OCI-LY1 (cell line): Measurements from ENCODE around the gene CNTNAP5.

Source experiments
- H2AFZ ChIP-seq: fragments of 200-600 bp; sonication (generic), shearing (Covaris generic); 2 replicates; pipeline ENCODE4 v1.6.0; 2014; ENCODE audit warnings: antibody characterized with exemption, mild to moderate bottlenecking, low read length
- H3F3A ChIP-seq: fragments of 200-600 bp; sonication (generic), shearing (Covaris generic); 2 replicates; pipeline ENCODE4 v1.6.0; 2014; ENCODE audit warnings: mild to moderate bottlenecking, antibody characterized with exemption, low read length, moderate library complexity; ENCODE audit not compliant: insufficient read depth
- H3K27ac ChIP-seq: fragments of 200-600 bp; sonication (generic); 2 replicates; pipeline ENCODE4 v1.5.1; 2014; ENCODE audit warnings: low read length, mixed run types, mild to moderate bottlenecking, low read depth; ENCODE audit not compliant: poor library complexity, severe bottlenecking
- H3K27me3 ChIP-seq: fragments of 200-600 bp; sonication (generic); 2 replicates; pipeline ENCODE4 v1.6.0; 2014; ENCODE audit warnings: antibody characterized with exemption, mild to moderate bottlenecking, low read length, moderate library complexity; ENCODE audit not compliant: insufficient read depth
- H3K36me3 ChIP-seq: fragments of 200-600 bp; sonication (generic); 2 replicates; pipeline ENCODE4 v1.6.1; 2014; ENCODE audit warnings: mild to moderate bottlenecking, antibody characterized with exemption, low read length, moderate library complexity, mixed read lengths; ENCODE audit not compliant: insufficient read depth
- H3K4me1 ChIP-seq: fragments of 200-600 bp; sonication (generic); 2 replicates; pipeline ENCODE4 v1.5.1; 2014; ENCODE audit warnings: mild to moderate bottlenecking, low read length, moderate library complexity; ENCODE audit not compliant: insufficient read depth, severe bottlenecking
- H3K4me2 ChIP-seq: fragments of 200-600 bp; sonication (generic), shearing (Covaris generic); 2 replicates; pipeline ENCODE4 v1.6.1; 2014; ENCODE audit warnings: low read length
- H3K4me3 ChIP-seq: fragments of 200-600 bp; sonication (generic); 2 replicates; pipeline ENCODE4 v1.5.1; 2014; ENCODE audit warnings: low read length, low read depth, mild to moderate bottlenecking, mixed read lengths; ENCODE audit not compliant: poor library complexity, severe bottlenecking
- H3K79me2 ChIP-seq: fragments of 200-600 bp; shearing (Covaris generic); 2 replicates; pipeline ENCODE4 v1.6.1; 2016; ENCODE audit warnings: mixed run types, low read length, mixed read lengths; ENCODE audit not compliant: insufficient read depth
- H3K9ac ChIP-seq: fragments of 200-600 bp; sonication (generic), shearing (Covaris generic); 2 replicates; pipeline ENCODE4 v1.6.1; 2014; ENCODE audit warnings: mild to moderate bottlenecking, low read length, mixed read lengths
- H3K9me2 ChIP-seq: fragments of 200-600 bp; sonication (generic), shearing (Covaris generic); 2 replicates; pipeline ENCODE4 v1.6.1; 2014; ENCODE audit warnings: low read depth, mild to moderate bottlenecking, low read length, mixed read lengths
- H3K9me3 ChIP-seq: fragments of 200-600 bp; shearing (Covaris generic); 2 replicates; pipeline ENCODE4 v1.6.1; 2014; ENCODE audit warnings: low read length, mixed read lengths
- H4K20me1 ChIP-seq: fragments of 200-600 bp; sonication (generic), shearing (Covaris generic); 2 replicates; pipeline ENCODE4 v1.6.0; 2016; ENCODE audit warnings: mild to moderate bottlenecking, low read length; ENCODE audit not compliant: insufficient read depth
- EZH2 ChIP-seq: fragments of 200-600 bp; sonication (generic), shearing (Covaris generic); IDR thresholded peaks from 2 replicates; pipeline ENCODE4 v1.8.0; 2017; ENCODE audit warnings: borderline replicate concordance, mixed run types, mild to moderate bottlenecking, antibody characterized with exemption, low read length, moderate library complexity, mixed read lengths
- TF ChIP-seq, protein P1 (sequence below): fragments of 200-600 bp; sonication (generic), shearing (Covaris generic); IDR thresholded peaks from 2 replicates; pipeline ENCODE4 v1.5.1; 2017; ENCODE audit warnings: mild to moderate bottlenecking, antibody characterized with exemption, low read length, moderate library complexity, mixed read lengths

Gene CNTNAP5

GRCh38 chr2:124485659-124486058 lies 460.6 kb downstream of the CNTNAP5 start:
- no peaks in the 10 kb centered on the region for H3K36me3 ChIP-seq
- H3K9ac ChIP-seq, result no peak overlapping the region
- no peak overlapping the region for H3K4me2 ChIP-seq
- H3K27me3 ChIP-seq, result no peaks in the 10 kb centered on the region
- TF ChIP-seq, protein P1, sequence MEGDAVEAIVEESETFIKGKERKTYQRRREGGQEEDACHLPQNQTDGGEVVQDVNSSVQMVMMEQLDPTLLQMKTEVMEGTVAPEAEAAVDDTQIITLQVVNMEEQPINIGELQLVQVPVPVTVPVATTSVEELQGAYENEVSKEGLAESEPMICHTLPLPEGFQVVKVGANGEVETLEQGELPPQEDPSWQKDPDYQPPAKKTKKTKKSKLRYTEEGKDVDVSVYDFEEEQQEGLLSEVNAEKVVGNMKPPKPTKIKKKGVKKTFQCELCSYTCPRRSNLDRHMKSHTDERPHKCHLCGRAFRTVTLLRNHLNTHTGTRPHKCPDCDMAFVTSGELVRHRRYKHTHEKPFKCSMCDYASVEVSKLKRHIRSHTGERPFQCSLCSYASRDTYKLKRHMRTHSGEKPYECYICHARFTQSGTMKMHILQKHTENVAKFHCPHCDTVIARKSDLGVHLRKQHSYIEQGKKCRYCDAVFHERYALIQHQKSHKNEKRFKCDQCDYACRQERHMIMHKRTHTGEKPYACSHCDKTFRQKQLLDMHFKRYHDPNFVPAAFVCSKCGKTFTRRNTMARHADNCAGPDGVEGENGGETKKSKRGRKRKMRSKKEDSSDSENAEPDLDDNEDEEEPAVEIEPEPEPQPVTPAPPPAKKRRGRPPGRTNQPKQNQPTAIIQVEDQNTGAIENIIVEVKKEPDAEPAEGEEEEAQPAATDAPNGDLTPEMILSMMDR, result no peak
- H3K9me2 ChIP-seq, result no peaks in the 10 kb centered on the region
- no peak overlapping the region for H3K27ac ChIP-seq
- H3K4me1 ChIP-seq, result no peaks in the 10 kb centered on the region
- no peaks in the 10 kb centered on the region for H3K79me2 ChIP-seq
- H4K20me1 ChIP-seq, result no peaks in the 10 kb centered on the region
- no peaks in the 10 kb centered on the region for H3K9me3 ChIP-seq
- H2AFZ ChIP-seq, result no peak overlapping the region
- no peak overlapping the region for H3K4me3 ChIP-seq
- H3F3A ChIP-seq, result no peaks in the 10 kb centered on the region

DNA sequence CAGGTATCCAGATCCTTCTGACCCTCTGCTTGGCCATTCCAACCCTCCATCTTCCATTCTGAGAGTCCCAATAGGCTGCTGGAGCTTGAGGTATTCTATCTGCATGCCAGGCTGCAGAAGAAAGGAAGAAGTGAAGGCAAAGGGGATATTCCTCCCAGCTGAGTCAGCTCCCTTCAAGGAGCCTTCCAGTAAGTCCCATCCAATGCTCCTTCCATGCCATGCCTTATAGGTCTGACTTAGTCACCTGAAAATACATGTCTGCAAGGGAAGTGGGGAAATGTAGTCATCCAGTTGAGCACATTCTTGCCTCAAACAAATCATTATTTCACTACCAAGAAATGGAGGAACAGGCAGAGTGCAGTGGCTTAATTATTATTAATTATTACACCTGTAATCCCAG lies 464.6 kb downstream of the CNTNAP5 start:
- no peaks in the 10 kb centered on the region for H3F3A ChIP-seq
- TF ChIP-seq EZH2, result no peak
- TF ChIP-seq, protein P1, result no peak
- no peaks in the 10 kb centered on the region for H3K4me1 ChIP-seq

DNA sequence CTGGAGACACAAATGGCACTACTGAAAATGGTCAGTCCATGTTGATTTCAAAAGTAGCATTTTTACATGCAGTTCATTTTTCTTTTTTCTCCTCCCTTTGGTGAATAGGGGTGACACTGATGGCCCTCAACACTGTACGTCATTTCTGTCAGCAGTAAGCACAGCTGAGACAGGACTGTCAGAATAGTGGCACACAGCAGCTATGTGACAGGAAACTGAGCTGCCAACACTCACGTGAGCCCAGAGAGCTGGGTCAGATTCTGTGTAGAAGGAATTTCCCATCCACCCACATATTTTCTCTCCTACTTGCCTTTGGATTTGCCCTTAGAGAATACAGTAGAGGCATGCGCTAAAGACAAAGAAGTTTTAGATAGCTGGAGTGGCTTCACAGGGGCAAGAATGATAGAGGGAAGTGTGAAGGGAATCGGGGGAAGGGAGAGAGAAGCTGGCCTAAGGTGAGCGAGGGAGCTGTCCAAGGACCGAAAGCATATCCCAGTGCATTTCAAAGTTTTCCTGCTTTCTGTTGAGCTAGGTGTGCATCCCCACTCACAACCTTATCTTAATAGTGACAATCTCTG lies 476.6 kb downstream of the CNTNAP5 start:
- no peak for TF ChIP-seq EZH2
- TF ChIP-seq, protein P1, result no peak
- Histone ChIP-seq H3K4me2 (no peak overlapping the region), H3F3A (no peaks in the 10 kb centered on the region), H3K4me3 (no peak overlapping the region), H4K20me1 (no peaks in the 10 kb centered on the region), H3K9me3 (no peaks in the 10 kb centered on the region), H3K36me3 (no peaks in the 10 kb centered on the region), H3K27ac (no peak overlapping the region), H3K27me3 (no peaks in the 10 kb centered on the region), H3K9me2 (no peaks in the 10 kb centered on the region), H3K9ac (no peak overlapping the region), H2AFZ (no peak overlapping the region), H3K79me2 (no peaks in the 10 kb centered on the region), H3K4me1 (no peaks in the 10 kb centered on the region)

More for the DNA sequence above, 464.6 kb downstream of the CNTNAP5 start:
- Histone ChIP-seq H3K27me3 (no peaks in the 10 kb centered on the region), H3K27ac (no peak overlapping the region), H3K9me2 (no peaks in the 10 kb centered on the region), H3K9ac (no peak overlapping the region), H3K79me2 (no peaks in the 10 kb centered on the region), H3K4me3 (no peak overlapping the region), H3K9me3 (no peaks in the 10 kb centered on the region), H3K4me2 (no peak overlapping the region), H2AFZ (no peak overlapping the region), H3K36me3 (no peaks in the 10 kb centered on the region), H4K20me1 (no peaks in the 10 kb centered on the region)
